ENCODE results near the gene CREB3.

The CREB3 gene

DNA sequence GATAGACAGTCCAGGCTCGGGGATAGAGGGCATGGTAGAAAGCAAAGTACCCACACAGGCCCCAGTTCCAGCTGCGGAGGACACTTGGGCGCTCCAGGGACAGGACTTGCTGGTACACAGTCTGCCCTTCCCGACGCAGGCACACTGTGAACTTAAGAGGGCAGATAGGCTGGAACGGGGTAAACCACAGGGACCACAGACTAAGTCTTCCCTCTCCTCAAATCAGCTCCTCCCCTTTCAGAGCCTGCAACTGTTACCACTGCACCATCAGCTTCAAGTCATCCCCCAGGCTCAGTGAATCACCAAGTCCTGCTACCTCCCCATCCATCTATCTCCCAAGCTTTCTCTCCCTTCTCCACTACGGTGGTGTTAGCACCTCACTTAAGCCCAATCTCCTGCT, 9.3 kb downstream of the CREB3 start:
- Mint-ChIP-seq H3K36me3 (peaks cover 34% of the 10 kb centered on the region), H3K27ac (no peak overlapping the region), H3K4me3 (no peak overlapping the region), H3K9me3 (no peaks in the 10 kb centered on the region), H3K4me1 (peaks cover 25% of the 10 kb centered on the region), H3K27me3 (no peaks in the 10 kb centered on the region)
- ATAC-seq (ENCODE audit: low read depth) (no peak), DNase-seq (ENCODE audit: low spot score in 2 of 2) (no peak)

DNA sequence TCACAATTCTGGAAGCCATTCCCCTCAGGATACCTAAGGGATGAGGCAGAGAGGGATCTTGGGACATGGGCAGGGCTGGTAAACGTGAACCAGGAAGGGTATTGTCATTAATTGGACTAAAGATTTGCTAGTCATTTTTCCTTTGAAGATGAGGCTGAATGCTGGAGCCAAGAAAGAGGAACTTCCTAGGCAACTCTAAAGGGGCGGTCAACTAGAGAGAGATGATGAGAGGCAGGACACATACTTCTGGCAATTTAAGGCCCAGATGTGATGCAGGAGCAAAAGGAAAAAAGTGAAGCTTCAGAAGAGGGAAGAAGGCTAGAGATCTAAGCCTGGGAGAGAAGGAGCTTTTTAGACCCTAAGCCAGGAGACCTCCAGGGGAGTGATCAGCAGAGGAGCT, 11.0 kb downstream of the CREB3 start:
- Mint-ChIP-seq H3K4me3 (no peak overlapping the region), H3K27me3 (no peaks in the 10 kb centered on the region), H3K27ac (no peak overlapping the region), H3K4me1 (peaks cover 35% of the 10 kb centered on the region), H3K36me3 (peaks cover 30% of the 10 kb centered on the region), H3K9me3 (no peaks in the 10 kb centered on the region)
- ATAC-seq (ENCODE audit: low read depth) (no peak), DNase-seq (ENCODE audit: low spot score in 2 of 2) (no peak)

DNA sequence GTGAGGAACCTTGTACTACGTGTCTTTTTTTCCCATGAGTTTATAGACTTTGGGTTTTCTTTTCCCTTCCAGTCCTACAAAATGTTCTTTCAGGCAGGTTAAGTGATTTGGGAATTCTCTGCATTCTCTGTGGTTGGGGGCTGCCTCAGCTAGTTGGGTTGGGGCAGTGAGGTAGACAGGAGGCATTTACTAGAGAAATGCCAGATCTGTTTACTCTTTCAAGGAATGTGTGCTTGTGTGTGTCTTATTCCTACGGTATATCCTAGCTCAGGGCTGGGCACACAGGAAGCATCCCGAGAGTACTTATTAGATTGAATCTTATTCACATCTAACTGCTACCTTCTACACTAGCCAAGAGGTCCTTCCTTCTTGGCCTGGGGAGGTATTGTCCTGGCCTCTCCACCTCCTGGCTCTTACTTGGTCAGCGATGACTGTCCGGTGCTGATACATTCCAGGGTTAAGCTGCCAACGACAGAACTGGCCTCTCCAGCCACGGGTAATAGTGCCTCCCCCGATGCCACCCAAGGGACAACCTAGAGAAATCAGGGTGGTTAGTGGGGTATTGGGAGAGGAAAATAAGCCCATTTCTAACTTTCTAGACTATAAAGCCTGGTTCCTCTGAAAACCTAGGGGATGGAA, 11.5 kb downstream of the CREB3 start:
- DNase-seq (ENCODE audit: low spot score in 2 of 2) = no peak
- no peak for ATAC-seq (ENCODE audit: low read depth)
- H3K27ac Mint-ChIP-seq = no peak overlapping the region
- no peak overlapping the region for H3K4me3 Mint-ChIP-seq
- peaks cover 33% of the 10 kb centered on the region for H3K4me1 Mint-ChIP-seq
- H3K36me3 Mint-ChIP-seq = peaks cover 24% of the 10 kb centered on the region
- H3K9me3 Mint-ChIP-seq = no peaks in the 10 kb centered on the region
- H3K27me3 Mint-ChIP-seq = no peaks in the 10 kb centered on the region

DNA sequence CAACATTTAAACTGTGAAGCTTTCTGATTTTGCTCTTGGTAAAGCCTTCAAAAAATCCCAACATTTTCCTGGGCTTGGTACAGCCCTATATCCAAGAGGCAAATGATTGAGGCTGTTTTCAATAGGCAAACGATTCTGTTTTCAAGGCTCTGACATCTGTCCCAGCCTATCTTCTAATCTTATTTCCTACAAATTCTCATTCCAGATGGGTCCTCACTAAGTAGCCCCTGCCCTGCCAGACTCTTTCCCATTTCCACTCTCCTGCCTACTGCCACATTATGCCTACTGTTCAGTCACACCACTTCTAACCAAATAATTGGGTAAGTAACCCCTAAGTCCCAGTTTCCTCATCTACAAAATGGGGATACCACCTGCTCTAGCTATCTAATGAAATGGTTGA, 13.1 kb downstream of the CREB3 start:
- Mint-ChIP-seq H3K27ac (peak overlapping the region; percentile 21), H3K4me3 (no peak overlapping the region), H3K27me3 (no peaks in the 10 kb centered on the region), H3K9me3 (no peaks in the 10 kb centered on the region), H3K4me1 (peaks cover 39% of the 10 kb centered on the region), H3K36me3 (peaks cover 20% of the 10 kb centered on the region)
- ATAC-seq (ENCODE audit: low read depth) = no peak
- no peak for DNase-seq (ENCODE audit: low spot score in 2 of 2)

DNA sequence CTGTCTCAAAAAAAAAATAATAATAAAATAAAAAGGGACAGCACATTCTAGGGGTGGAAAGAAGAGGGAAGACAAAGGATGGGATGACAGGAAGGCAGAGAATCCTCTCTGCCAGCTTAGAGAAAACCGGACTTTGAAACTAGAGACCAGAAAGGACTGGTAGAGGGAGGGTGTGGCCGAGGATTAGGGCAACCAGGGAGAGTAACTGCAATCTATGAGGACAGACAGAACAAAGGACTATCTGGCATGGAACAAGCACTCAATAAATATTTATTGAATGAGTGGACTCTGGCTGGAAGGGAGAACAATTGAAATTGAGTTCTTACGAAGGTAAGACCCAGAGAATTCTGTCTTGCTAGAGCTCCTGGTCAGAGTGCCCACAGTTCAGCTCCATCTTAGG, 14.1 kb downstream of the CREB3 start:
- no peaks in the 10 kb centered on the region for H3K27me3 Mint-ChIP-seq
- ATAC-seq (ENCODE audit: low read depth) (no peak), DNase-seq (ENCODE audit: low spot score in 2 of 2) (no peak)
- no peaks in the 10 kb centered on the region for H3K9me3 Mint-ChIP-seq
- peak overlapping the region; percentile 88 for H3K4me3 Mint-ChIP-seq
- no peak overlapping the region for H3K27ac Mint-ChIP-seq
- peaks cover 39% of the 10 kb centered on the region for H3K4me1 Mint-ChIP-seq
- peaks cover 23% of the 10 kb centered on the region for H3K36me3 Mint-ChIP-seq

DNA sequence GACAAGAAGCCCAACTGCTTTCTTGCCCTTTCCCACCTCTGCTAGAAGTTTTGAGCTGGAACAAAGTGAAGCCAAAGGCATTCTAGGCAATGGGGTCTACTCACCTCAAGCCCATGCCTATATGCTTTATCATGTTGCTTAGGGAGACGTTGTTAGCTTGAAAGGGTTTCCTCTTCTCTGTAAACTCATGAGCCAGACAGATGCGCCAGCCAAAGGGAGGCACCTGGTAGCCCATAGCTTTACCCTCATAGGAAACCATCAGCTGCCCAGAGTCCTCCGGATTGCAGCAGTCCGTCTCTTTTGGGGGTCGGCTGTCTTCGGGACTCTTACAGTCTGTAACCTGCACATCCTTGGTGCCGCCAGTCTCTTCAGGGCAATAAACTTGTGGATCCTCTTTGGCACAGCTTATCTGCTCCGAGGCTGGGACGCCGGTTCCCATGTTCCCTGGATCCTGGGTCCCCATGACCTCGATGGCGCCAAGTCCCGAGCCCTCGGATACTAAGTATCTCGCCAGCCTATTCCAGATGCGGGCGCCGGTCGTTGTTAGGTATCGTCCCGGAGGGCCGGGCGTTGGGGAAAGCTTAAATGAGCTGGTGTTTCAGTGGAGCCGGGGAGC, 15.9 kb downstream of the CREB3 start:
- DNase-seq (ENCODE audit: low spot score in 2 of 2) = no peak
- H3K4me3 Mint-ChIP-seq = peak overlapping the region; percentile 88

DNA sequence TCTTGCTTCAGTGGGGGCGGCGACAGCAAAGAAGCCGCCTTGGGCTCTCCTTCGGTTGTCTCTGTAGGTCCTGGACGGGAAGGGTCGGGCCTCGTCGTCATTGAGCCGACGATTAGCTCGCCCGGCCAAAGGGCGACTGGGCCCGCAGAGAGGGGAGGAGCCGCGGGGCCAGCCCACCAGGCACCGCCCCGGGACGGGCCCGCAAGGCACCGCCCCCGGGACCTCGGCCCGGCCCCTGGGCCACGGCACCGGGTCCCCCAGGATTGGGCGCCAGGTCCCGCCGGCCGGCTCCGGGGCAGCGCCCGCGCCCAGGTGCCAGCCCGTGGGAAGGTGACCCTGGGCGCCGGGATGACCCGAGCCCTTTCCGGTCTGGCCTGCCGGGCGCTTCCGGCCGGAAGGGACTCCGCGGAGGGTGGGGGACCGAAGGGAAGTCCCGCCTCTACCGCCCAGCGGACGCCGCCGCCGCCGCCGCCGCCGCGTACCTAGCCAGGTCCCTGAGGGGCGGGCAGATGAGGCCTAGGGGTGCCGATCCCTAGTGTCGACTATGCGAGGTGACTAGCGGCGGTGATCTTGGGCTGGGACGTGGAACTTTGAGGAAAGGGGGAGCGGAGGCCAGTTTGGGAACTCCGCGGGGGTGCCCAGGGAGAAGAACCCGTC, 16.5 kb downstream of the CREB3 start, which contains the start of the genes GBA2 and RGP1:
TSS of gene GBA2 (minus strand) at position 371 of the 657 bp plus-strand sequence. CDS start 524 bp downstream, outside the sequence.
TSS of gene RGP1 (plus strand) at position 430 of the 657 bp plus-strand sequence. CDS start 469 bp downstream, outside the sequence.
- peaks cover 44% of the 10 kb centered on the region for H3K4me1 Mint-ChIP-seq
- H3K27me3 Mint-ChIP-seq = no peaks in the 10 kb centered on the region
- H3K36me3 Mint-ChIP-seq = peaks cover 25% of the 10 kb centered on the region
- no peaks in the 10 kb centered on the region for H3K9me3 Mint-ChIP-seq
- peak within 1 kb of the TSS; percentile 92 for H3K27ac Mint-ChIP-seq
- ATAC-seq (ENCODE audit: low read depth) = peak; percentile 81
- DNase-seq (ENCODE audit: low spot score in 2 of 2) = peak; percentile 56 to 78
- H3K4me3 Mint-ChIP-seq = peak within 1 kb of the TSS; percentile 91

More for the DNA sequence above, 15.9 kb downstream of the CREB3 start:
- Mint-ChIP-seq H3K9me3 (no peaks in the 10 kb centered on the region), H3K27ac (peak overlapping the region; percentile 92), H3K27me3 (no peaks in the 10 kb centered on the region), H3K36me3 (peaks cover 22% of the 10 kb centered on the region), H3K4me1 (peaks cover 44% of the 10 kb centered on the region)
- ATAC-seq (ENCODE audit: low read depth) = no peak

DNA sequence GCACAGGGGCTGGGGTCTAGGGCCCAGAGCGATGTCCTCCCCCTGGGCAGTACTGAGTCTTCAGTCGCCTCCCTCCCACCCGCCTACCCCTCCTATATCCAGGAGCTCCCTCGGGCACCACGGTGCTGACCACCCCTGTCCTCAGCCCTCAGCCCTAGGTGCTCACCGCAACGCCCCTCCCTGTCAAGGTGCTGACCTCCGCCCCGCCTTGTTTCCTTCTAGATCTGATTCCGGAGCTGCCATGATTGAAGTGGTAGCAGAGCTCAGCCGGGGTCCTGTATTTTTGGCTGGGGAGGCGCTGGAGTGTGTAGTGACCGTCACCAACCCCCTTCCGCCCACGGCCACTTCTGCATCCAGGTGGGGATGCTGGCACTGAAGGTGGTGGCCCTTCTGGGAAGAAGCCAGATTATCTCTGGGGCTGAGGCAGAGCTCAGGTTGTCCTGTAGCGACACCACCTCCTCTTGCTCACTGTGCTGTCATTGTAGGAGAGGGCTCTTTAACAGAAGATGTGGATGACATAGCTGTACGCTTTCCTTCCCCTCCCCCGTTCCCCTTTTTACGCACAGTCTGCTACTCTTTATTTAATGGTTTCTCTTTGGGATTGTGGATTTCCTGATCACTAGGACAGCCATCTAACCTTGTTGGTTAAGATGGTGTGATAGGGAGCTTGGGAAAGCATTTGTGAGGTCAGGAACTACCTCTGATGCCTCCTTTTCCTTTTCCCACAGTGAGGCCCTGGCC, 17.2 kb downstream of the CREB3 start:
- Mint-ChIP-seq H3K36me3 (peaks cover 27% of the 10 kb centered on the region), H3K9me3 (no peaks in the 10 kb centered on the region), H3K27ac (peak overlapping the region; percentile 92), H3K27me3 (no peaks in the 10 kb centered on the region), H3K4me3 (peak overlapping the region; percentile 91), H3K4me1 (peaks cover 42% of the 10 kb centered on the region)
- DNase-seq (ENCODE audit: low spot score in 2 of 2) (peak in 1 of 2 donors; percentile 38), ATAC-seq (ENCODE audit: low read depth) (peak; percentile 48)

DNA sequence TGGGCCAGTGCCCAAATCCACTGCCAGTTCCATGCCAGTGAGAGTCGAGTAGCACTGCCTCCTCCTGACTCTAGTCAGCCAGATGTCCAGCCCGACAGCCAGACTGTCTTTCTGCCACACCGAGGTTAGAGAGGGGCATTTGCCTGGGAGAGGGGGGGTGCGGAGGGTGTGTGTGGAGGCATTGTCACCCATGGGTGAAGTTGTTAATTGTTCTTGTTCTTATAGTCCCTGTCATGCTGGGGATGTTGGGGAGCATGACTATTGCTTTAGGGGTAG, 17.7 kb downstream of the CREB3 start:
- H3K4me1 Mint-ChIP-seq = peaks cover 39% of the 10 kb centered on the region
- peaks cover 25% of the 10 kb centered on the region for H3K36me3 Mint-ChIP-seq
- H3K4me3 Mint-ChIP-seq = peak overlapping the region; percentile 91
- DNase-seq (ENCODE audit: low spot score in 2 of 2) = no peak
- ATAC-seq (ENCODE audit: low read depth) = no peak
- H3K27ac Mint-ChIP-seq = peak overlapping the region; percentile 92
- no peaks in the 10 kb centered on the region for H3K27me3 Mint-ChIP-seq
- H3K9me3 Mint-ChIP-seq = no peaks in the 10 kb centered on the region

DNA sequence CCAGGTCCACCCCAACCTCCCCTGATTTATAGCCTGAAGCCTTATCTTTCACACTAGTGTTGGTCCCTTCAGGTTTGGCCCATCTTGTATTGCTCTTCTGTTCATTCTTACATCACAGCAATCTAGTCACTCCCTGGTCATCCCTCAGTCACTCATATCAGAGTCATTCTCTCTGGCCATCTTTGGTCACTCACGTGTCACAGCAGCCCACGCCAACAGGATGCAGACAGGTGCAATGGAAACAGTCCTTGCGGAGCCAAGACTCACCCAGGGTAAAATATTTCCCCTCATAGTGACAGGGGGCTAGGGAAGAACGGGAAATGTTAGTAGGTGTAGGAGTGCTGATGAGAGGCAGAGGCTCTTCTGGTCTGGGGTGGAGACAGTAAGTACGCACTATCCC, 21.0 kb downstream of the CREB3 start:
- H3K4me1 Mint-ChIP-seq = peaks cover 33% of the 10 kb centered on the region
- no peak overlapping the region for H3K27ac Mint-ChIP-seq
- no peaks in the 10 kb centered on the region for H3K9me3 Mint-ChIP-seq
- no peak for ATAC-seq (ENCODE audit: low read depth)
- no peaks in the 10 kb centered on the region for H3K27me3 Mint-ChIP-seq
- H3K4me3 Mint-ChIP-seq = no peak overlapping the region
- H3K36me3 Mint-ChIP-seq = peaks cover 23% of the 10 kb centered on the region
- DNase-seq (ENCODE audit: low spot score in 2 of 2) = no peak

DNA sequence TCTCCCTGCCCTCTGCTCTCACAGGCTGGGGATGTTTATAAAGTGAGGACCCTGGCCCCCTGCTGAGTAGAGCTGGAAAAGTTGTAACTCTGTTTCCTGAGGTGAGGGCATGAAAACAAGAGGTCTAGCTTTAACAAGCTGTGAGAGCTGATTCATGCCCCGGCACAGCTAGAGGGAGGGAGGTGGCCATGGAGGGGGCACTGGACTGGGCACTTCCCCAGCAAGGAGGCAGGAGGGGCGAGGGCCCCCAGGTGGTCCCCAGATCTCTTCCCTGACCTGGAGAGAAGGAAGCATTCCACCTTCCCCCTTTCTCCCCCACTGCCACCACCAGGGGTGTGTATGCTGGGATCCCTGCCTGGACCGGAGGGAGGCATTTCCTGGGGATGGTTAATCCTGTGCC, 21.8 kb downstream of the CREB3 start, which contains the start of gene MSMP:
TSS of gene MSMP (minus strand) at position 13 of the 400 bp plus-strand sequence. CDS start 147 bp downstream, outside the sequence.
- DNase-seq (ENCODE audit: low spot score in 2 of 2) = no peak
- ATAC-seq (ENCODE audit: low read depth) = no peak
- Mint-ChIP-seq H3K27me3 (no peaks in the 10 kb centered on the region), H3K9me3 (no peaks in the 10 kb centered on the region), H3K4me3 (no peak within 1 kb of the TSS), H3K4me1 (peaks cover 38% of the 10 kb centered on the region), H3K27ac (no peak within 1 kb of the TSS), H3K36me3 (peaks cover 23% of the 10 kb centered on the region)

DNA sequence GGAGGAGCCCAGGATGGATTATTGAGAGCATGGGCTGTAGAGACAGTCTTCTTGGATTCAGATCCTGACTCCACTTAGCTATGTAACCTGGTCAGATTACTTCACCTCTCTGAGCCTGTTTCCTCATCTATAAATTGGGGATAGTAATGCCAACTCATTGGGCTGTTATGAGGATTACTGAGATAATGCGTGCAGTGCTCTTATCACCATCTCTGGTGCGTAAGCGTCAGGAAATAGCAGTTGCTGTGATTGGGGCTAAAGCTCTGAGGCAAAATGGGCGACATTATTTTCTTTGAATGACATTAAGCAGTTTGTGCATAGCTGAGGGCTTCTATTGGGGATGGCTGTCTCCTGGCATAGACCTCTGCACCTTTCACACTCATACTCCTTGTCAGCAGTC, 22.6 kb downstream of the CREB3 start:
- peaks cover 37% of the 10 kb centered on the region for H3K4me1 Mint-ChIP-seq
- no peak overlapping the region for H3K27ac Mint-ChIP-seq
- no peak overlapping the region for H3K4me3 Mint-ChIP-seq
- ATAC-seq (ENCODE audit: low read depth) (no peak), DNase-seq (ENCODE audit: low spot score in 2 of 2) (no peak)
- no peaks in the 10 kb centered on the region for H3K9me3 Mint-ChIP-seq
- peaks cover 23% of the 10 kb centered on the region for H3K36me3 Mint-ChIP-seq
- no peaks in the 10 kb centered on the region for H3K27me3 Mint-ChIP-seq

DNA sequence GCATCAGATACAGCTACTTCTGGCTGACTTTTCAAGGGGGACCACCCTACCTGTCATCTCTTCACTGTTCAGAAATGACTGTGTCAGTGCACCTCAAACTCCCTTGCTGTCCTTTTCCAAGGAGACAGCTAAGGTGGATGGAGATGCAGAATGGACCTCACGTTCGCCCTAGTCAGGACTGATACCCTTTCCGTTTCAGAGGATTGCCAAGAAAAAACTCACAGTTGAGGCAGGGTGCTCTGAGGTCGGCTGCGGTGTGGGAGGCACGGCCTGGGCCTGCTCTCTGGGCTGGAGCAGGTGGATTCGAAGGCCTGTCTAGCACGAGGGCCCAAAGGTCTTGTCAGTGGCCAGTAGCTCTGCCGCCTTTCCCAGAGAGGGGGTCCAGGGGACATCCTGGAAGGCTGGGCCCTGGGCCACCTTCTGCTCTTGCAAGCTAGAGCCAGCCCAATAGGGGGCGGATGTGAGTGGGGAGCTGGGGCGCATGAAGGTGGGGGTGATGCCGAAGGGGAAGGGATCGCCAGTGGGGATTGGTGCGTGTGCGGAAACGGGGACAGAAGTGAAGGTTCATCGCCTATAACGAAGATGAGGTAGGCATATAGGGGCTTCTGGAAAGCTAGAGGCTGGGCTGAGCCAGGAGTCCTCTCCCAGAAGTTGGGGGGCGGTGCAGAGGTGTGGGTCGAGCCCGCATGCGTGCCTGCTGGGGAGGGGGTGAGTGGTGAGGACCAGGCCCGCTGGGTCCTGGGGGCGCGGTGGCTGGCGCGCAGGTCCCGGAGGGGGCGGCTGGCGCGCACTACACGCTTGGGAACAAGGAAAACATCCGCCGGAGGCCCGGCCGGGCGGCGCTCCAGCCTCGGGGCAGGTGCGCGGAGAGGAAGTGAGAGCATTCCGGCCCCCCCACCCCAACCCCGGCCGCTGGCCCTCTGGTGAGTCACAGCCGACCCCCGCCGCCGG, 24.1 kb downstream of the CREB3 start:
- H3K9me3 Mint-ChIP-seq = no peaks in the 10 kb centered on the region
- H3K36me3 Mint-ChIP-seq = peaks cover 20% of the 10 kb centered on the region
- DNase-seq (ENCODE audit: low spot score in 2 of 2) (peak; percentile 63 to 71), ATAC-seq (ENCODE audit: low read depth) (peak; percentile 82)
- peak overlapping the region; percentile 98 for H3K4me3 Mint-ChIP-seq
- H3K4me1 Mint-ChIP-seq = peaks cover 42% of the 10 kb centered on the region
- no peaks in the 10 kb centered on the region for H3K27me3 Mint-ChIP-seq
- H3K27ac Mint-ChIP-seq = peak overlapping the region; percentile 93

Measured in memory B cell (primary cell).